ENCODE results near the gene SFN. TPM values are rescaled to one million over a fixed set of nuclear protein-coding genes. Genes with fewer than 3 reads are reported as not detected.

The SFN gene
- total and polyA plus RNA-seq, 2 donors (not counting 3 experiments of a cell fraction or from before 2014, with no cell fraction given): 0.08 to 0.33 TPM

GRCh38 chr1:26824731-26825130 is 38.2 kb upstream of the SFN start:
- Histone ChIP-seq H3K4me1 (ENCODE audit: control insufficient read depth, extremely low read depth, insufficient read depth, low read length) (peaks cover 11% of the 10 kb centered on the region), H3K79me2 (ENCODE audit: control insufficient read depth, insufficient read depth, low read length) (peaks cover 18% of the 10 kb centered on the region), H4K20me1 (replicated peaks; ENCODE audit: control insufficient read depth, extremely low read depth, insufficient read depth, low read length) (no peaks in the 10 kb centered on the region), H3K4me3 (replicated peaks in 1 of 3; ENCODE audit: insufficient read depth in 1 of 3, low read depth in 1 of 3, low read length in 3 of 3) (no peak overlapping the region), H3K4me2 (ENCODE audit: insufficient read depth, low read length) (no peak overlapping the region), H3K9me1 (replicated peaks; ENCODE audit: control insufficient read depth, extremely low read depth, insufficient read depth, low read length) (no peaks in the 10 kb centered on the region), H2AFZ (ENCODE audit: low read depth, low read length) (no peak overlapping the region), H3K27me3 (ENCODE audit: control insufficient read depth in 2 of 2, insufficient read depth in 2 of 2, low read length in 2 of 2) (no peaks in the 10 kb centered on the region), H3K36me3 (ENCODE audit: control insufficient read depth in 2 of 2, extremely low read depth in 1 of 2, insufficient read depth in 2 of 2, low read length in 2 of 2) (no peaks in the 10 kb centered on the region), H3K9ac (replicated peaks; ENCODE audit: extremely low read depth, insufficient read depth, low read length) (no peak overlapping the region), H3K9me3 (replicated peaks; ENCODE audit: control insufficient read depth, insufficient read depth, low read length) (no peaks in the 10 kb centered on the region), H3K27ac (ENCODE audit: insufficient read depth, low read depth, low read length) (no peak overlapping the region)
- intact Hi-C loops (cut with micrococcal nuclease) (no loop called here), dilution Hi-C loops (cut with MboI; ENCODE audit: extremely low pct_ligation_motif_present, low sequenced_read_pairs) (no loop called here)
- ChIA-PET POLR2A (no interaction called here), CTCF (interaction anchor here (1.0 to 2.2 kb wide), 3 partner anchors 15 to 286 kb away, joined by 3 to 13 read pairs (median 9); no protein-coding TSS in a partner anchor)
- FAIRE-seq: peak; percentile 12
- TF ChIP-seq MAX (IDR thresholded peaks at IDR 0.05; ENCODE audit: insufficient read depth, insufficient read length) (no peak), POLR2A (IDR thresholded peaks at IDR 0.05; ENCODE audit: low read depth, low read length) (no peak), JUN (IDR thresholded peaks at IDR 0.05; ENCODE audit: borderline replicate concordance, insufficient read depth, insufficient read length, low read depth) (no peak), EZH2 (IDR thresholded peaks at IDR 0.05; ENCODE audit: borderline replicate concordance, low read depth, low read length, severe bottlenecking) (no peak), GATA2 (IDR thresholded peaks at IDR 0.05; ENCODE audit: insufficient read depth, insufficient read length, low read depth, low read length) (no peak), POLR2AphosphoS5 (IDR thresholded peaks at IDR 0.05; ENCODE audit: insufficient read depth, low read depth, low read length) (no peak), CTCF (IDR thresholded peaks at IDR 0.05; ENCODE audit: extremely low read depth in 1 of 2, insufficient read depth in 1 of 2, low read depth in 1 of 2, low read length in 2 of 2) (no peak)
- no peak for DNase-seq (ENCODE audit: low read depth, low spot score)
- no TSS peak for BruUV-seq (replicated peaks)
